ENCODE results near the gene TNPO3. TPM values are rescaled to one million over a fixed set of nuclear protein-coding genes. Genes with fewer than 3 reads are reported as not detected.
A peak's percentile ranks its signal among the peaks of the same experiment; 100 is the strongest.

TNPO3 gene
- total and polyA plus RNA-seq, 10 of the 15 experiments (the other 5 are each of a cell fraction or from before 2014, with no cell fraction given): 17.6 to 91.8 (median 65.9) TPM

DNA sequence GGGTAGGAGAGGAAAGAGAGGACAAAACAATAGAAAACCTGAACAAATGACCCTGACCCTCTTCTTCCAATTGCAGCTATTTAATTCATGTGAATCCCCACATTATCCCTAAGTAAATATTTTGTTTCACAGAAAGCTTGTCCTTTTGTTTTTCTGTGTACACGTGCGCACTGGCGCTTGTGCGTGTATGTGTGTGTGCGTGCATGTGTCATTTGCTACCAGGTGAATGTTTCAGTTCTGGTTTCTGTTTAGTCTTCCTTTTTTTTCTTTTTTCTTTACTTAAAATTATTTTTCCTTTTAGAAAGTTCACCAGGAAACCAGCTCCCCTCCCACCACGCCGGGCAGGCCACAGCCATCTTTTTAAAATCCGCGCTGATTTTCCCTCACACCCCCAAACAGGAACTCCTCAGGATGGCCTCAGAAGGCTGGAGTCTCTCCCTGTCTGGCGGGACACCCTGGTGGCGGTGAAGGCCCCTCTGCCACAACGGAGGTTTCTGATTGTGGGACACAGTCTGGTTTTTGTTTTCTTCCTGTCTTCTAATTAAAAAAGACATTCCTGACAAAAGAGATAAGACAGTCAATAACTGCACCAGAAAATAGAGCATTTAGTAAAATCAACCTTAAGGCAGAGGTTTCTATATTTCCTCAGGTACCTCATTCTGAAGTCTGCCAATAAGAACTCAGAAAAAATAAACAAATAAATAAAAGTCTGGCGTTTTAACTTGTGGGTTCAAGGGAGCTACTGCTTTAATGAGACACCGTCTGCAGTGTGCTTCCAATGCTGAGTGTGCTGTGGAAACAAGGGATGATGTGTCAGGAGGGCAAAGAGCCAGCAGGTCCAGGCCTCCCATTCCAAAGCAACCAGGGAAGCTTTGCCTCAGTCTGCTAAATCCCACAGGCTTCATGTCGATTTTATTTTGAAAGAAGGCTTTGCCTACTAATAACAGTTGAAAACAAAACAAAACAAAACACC lies 99.8 kb downstream of the TNPO3 start (continued):
- TF ChIP-seq CREM (IDR thresholded peaks at IDR 0.05; ENCODE audit: low read depth): peak; percentile 88
- peak; percentile 56; the same call in 1 of the 2 replicates for TF ChIP-seq SIN3A (IDR thresholded peaks at IDR 0.05; ENCODE audit: low read depth, low read length)
- peak; percentile 81 for TF ChIP-seq RAD51 (IDR thresholded peaks at IDR 0.05)
- TF ChIP-seq CUX1 (IDR thresholded peaks at IDR 0.05; ENCODE audit: insufficient replicate concordance, low read depth, low read length): no peak
- TF ChIP-seq SUPT20H (IDR thresholded peaks at IDR 0.05; ENCODE audit: borderline replicate concordance, control insufficient read depth, low read depth, low read length): no peak
- TF ChIP-seq NR2C1 (IDR thresholded peaks at IDR 0.05): no peak
- 0 out of 2 replicates have a peak, but pooled peaks have one; percentile 28 for TF ChIP-seq MLLT1 (IDR thresholded peaks at IDR 0.05)
- TF ChIP-seq MTA3 (IDR thresholded peaks at IDR 0.05; ENCODE audit: borderline replicate concordance, low read length): 0 out of 2 replicates have a peak, but pooled peaks have one; percentile 68
- peak; percentile 69 for TF ChIP-seq ATF7 (IDR thresholded peaks at IDR 0.05; ENCODE audit: low read depth)
- TF ChIP-seq SMAD1 (IDR thresholded peaks at IDR 0.05; ENCODE audit: low read depth, partially characterized antibody): no peak
- TF ChIP-seq RCOR1 (conservative IDR thresholded peaks at IDR 0.05; ENCODE audit: low read depth, low read length): no peak
- no peak for TF ChIP-seq ASH2L (IDR thresholded peaks at IDR 0.05; ENCODE audit: borderline replicate concordance, low read depth)
- no peak for TF ChIP-seq MYC (IDR thresholded peaks at IDR 0.05; ENCODE audit: insufficient read depth, insufficient read length, insufficient replicate concordance, low read length, severe bottlenecking)
- TF ChIP-seq PAX8 (IDR thresholded peaks at IDR 0.05): peak; percentile 76; the same call in 1 of the 2 replicates
- no peak for TF ChIP-seq HDGF (IDR thresholded peaks at IDR 0.05)
- TF ChIP-seq CREB1 (IDR thresholded peaks at IDR 0.05; ENCODE audit: low read depth): peak; percentile 82
- TF ChIP-seq IRF4 (IDR thresholded peaks at IDR 0.05; ENCODE audit: low read depth, low read length): peak; percentile 85
- TF ChIP-seq, protein P1, sequence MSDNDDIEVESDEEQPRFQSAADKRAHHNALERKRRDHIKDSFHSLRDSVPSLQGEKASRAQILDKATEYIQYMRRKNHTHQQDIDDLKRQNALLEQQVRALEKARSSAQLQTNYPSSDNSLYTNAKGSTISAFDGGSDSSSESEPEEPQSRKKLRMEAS (IDR thresholded peaks at IDR 0.05; ENCODE audit: low read depth, low read length): peak; percentile 75; the same call in 1 of the 2 replicates
- TF ChIP-seq, protein P2, sequence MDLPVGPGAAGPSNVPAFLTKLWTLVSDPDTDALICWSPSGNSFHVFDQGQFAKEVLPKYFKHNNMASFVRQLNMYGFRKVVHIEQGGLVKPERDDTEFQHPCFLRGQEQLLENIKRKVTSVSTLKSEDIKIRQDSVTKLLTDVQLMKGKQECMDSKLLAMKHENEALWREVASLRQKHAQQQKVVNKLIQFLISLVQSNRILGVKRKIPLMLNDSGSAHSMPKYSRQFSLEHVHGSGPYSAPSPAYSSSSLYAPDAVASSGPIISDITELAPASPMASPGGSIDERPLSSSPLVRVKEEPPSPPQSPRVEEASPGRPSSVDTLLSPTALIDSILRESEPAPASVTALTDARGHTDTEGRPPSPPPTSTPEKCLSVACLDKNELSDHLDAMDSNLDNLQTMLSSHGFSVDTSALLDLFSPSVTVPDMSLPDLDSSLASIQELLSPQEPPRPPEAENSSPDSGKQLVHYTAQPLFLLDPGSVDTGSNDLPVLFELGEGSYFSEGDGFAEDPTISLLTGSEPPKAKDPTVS (IDR thresholded peaks at IDR 0.05; ENCODE audit: low read depth, low read length): no peak
- TF ChIP-seq RUNX3 (IDR thresholded peaks at IDR 0.05; ENCODE audit: low read length): peak; percentile 32; the same call in 1 of the 2 replicates
- peak; percentile 83 to 84 for TF ChIP-seq IKZF2 (IDR thresholded peaks at IDR 0.05)
- TF ChIP-seq SPI1 (IDR thresholded peaks at IDR 0.05; ENCODE audit: borderline replicate concordance, insufficient read depth, low read depth, low read length): peak; percentile 83
